ENCODE measurements around the gene ABHD16A. TPM values are rescaled to one million over a fixed set of nuclear protein-coding genes. Genes with fewer than 3 reads are reported as not detected.

The ABHD16A gene
- total RNA-seq, 4 donors from 2014 or later: 44.1 to 92.6 (median 63.1) TPM

DNA sequence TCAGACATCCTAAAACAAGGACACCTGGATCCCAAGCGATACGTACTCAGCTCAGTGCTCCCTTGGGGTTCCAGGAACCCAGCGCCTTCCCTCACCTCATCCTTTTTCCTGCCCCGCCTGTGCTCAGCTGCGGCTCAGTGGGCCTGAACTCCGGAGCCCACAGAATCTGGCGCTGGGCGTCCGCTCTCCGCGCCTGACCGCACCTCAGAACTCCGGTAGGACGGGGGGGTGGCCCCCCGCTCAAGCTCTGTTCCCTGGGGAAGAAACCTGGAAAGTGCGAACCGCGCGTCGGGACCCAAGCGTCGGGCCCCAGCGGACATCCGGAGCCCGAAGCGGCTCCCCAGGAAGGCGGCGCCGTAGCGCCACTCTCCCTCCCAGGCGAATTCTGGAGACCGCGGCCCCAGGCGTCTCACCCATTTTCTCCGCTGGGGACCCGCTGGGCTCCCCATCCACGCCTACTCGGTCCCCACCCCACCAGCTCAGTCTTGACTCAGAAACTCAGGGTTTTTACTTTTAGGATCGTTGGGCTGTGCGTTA, 21.9 kb downstream of the ABHD16A start:
- Histone ChIP-seq H3K27me3 (no peaks in the 10 kb centered on the region), H3K9me3 (no peaks in the 10 kb centered on the region), H3K36me3 (peaks cover 0 to 7% (median 0%) of the 10 kb centered on the region in 3 donors), H3K4me1 (peaks cover 0 to 25% (median 3%) of the 10 kb centered on the region in 4 donors), H3K27ac (peak overlapping the region; percentile 59 to 77 (median 69)), H3K4me3 (peak overlapping the region; percentile 41 to 69 (median 60))
- TF ChIP-seq POLR2A (IDR thresholded peaks at IDR 0.05) (no peak), CTCF (IDR thresholded peaks at IDR 0.05) (peak in 2 of 6 experiments; percentile 5 to 12)
- peak; percentile 50 to 67 (median 65) for DNase-seq

DNA sequence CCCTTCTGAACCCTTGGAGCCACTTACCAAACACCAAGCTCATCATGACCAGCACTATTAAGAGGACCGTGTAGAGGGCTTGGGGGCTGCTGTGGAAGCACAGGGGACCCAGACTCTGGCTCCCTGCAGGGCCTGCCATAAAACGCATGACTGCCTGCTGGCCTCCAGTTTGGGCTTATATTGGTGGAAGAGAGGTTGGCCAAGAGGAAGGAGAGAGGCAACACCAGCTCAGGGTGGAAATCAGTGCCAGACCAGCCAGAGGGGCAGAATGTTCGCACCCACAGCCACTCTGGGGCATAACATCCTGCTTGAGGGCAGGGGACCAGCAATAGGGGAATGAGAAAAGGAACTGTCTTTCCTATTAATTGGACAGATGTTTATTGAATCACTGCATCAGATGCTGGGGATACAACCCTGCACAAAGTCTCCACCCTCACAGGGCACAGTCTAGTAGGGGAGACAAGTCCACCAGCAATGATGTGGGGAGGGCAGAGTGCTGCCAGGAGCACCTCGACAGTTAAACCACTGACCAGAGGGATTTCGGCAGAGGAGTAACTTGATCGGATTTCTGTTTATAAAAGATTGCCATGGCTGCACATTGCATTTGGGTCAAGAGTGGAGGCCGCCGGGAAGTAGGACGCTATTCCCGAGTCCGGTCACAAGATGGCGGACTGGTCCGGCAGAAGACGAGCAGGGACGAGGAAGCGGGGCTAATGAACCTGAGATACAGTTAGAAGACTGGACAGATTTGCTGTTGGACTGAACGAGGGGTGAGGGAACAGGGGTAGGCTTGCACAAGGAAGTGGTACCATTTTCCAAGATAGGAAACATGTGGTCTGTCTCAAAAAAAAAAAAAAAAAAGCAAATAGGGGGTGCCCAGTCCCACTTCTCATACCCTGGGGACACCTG, 22.6 kb downstream of the ABHD16A start, which contains the start of gene LY6G5C:
LY6G5C (minus strand) TSS at position 842 of the 909 bp plus-strand sequence; CDS start at position 148, 694 bp downstream.
- no peaks in the 10 kb centered on the region for H3K9me3 ChIP-seq
- peak within 1 kb of the TSS; percentile 41 to 69 (median 60) for H3K4me3 ChIP-seq
- H3K27ac ChIP-seq: peak within 1 kb of the TSS; percentile 59 to 77 (median 69)
- peak; percentile 78 to 92 (median 83) for DNase-seq
- peaks cover 0 to 25% (median 3%) of the 10 kb centered on the region in 4 donors for H3K4me1 ChIP-seq
- H3K36me3 ChIP-seq: no peaks in the 10 kb centered on the region
- no peaks in the 10 kb centered on the region for H3K27me3 ChIP-seq
- TF ChIP-seq POLR2A (IDR thresholded peaks at IDR 0.05): peak in 1 of 2 donors; percentile 17
- TF ChIP-seq CTCF (IDR thresholded peaks at IDR 0.05): peak; percentile 47 to 88 (median 82)

DNA sequence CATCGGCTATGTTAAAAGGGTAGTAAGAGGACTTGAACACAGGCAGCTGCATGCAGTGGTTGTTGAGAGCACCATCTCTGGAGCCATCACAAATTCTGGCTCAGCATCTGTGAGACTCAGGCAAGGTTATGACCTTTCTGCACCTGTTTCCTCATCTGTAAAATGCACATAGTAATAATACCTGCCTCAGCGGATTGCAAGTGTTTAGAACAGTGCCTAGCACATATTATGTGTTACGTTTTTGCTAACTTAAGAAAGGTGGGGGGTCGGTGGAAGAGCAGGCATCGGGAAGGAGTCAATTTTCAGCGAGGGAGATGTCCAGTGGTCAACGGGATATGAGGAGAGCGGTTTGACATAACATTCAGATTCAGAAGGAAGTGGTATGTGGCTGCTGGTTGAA, 25.2 kb downstream of the ABHD16A start:
- no peak for DNase-seq
- Histone ChIP-seq H3K36me3 (peaks cover 0 to 4% (median 0%) of the 10 kb centered on the region in 3 donors), H3K9me3 (no peaks in the 10 kb centered on the region), H3K4me3 (no peak overlapping the region), H3K4me1 (peaks cover 0 to 25% (median 3%) of the 10 kb centered on the region in 4 donors), H3K27ac (no peak overlapping the region), H3K27me3 (no peaks in the 10 kb centered on the region)
- TF ChIP-seq CTCF (IDR thresholded peaks at IDR 0.05) (no peak), POLR2A (IDR thresholded peaks at IDR 0.05) (no peak)

- TF ChIP-seq CTCF (IDR thresholded peaks at IDR 0.05) (no peak), POLR2A (IDR thresholded peaks at IDR 0.05) (no peak)
These were observed 26.2 kb downstream of the ABHD16A start for GRCh38 chr6:31676904-31677303.

DNA sequence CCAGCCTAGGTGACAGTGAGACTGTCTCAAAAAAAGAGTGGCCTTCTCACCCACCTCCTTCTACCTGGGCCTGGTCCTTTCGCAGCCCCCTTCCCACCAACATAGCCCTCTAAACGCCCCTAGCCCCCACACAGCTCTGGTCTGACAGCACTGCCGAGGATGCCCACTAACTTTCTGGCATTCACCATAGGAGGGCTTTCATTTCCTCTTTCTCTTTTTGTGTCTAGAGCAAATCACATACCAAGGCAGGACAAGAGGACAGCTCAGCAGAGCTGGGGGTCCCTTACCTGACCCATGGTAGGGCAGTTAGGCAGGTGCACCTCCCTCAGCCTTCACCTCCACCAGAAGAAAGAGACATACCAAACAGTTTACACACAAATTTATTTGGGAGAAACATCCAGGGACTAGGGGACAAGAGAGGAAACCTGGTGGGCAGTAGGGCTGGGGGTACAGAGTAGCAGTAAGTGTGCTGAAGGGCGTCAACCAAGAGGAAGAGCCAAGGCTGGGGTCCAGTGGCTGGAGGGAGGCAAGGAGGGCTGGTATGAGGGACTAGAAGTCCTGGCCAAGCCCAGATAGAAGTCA, 26.7 kb downstream of the ABHD16A start:
- H3K4me1 ChIP-seq: peaks cover 0 to 13% (median 2%) of the 10 kb centered on the region in 4 donors
- TF ChIP-seq CTCF (IDR thresholded peaks at IDR 0.05) (no peak), POLR2A (IDR thresholded peaks at IDR 0.05) (no peak)
- DNase-seq: no peak

More at GRCh38 chr6:31676904-31677303, 26.2 kb downstream of the ABHD16A start:
- Histone ChIP-seq H3K4me3 (no peak overlapping the region), H3K27ac (no peak overlapping the region), H3K36me3 (peaks cover 0 to 15% (median 0%) of the 10 kb centered on the region in 3 donors), H3K9me3 (no peaks in the 10 kb centered on the region), H3K4me1 (peaks cover 0 to 18% (median 3%) of the 10 kb centered on the region in 4 donors), H3K27me3 (no peaks in the 10 kb centered on the region)
- no peak for DNase-seq

More for the DNA sequence above, 26.7 kb downstream of the ABHD16A start:
- H3K9me3 ChIP-seq: no peaks in the 10 kb centered on the region
- H3K36me3 ChIP-seq: peaks cover 0 to 20% (median 0%) of the 10 kb centered on the region in 3 donors
- H3K4me3 ChIP-seq: no peak overlapping the region
- no peaks in the 10 kb centered on the region for H3K27me3 ChIP-seq
- no peak overlapping the region for H3K27ac ChIP-seq

All from Peyer's patch (tissue), 4 donors.